PC-9 (cell line): ENCODE data around the gene EPHA1. TPM values are rescaled to one million over a fixed set of nuclear protein-coding genes. Genes with fewer than 3 reads are reported as not detected.
A peak's percentile ranks its signal among the peaks of the same experiment; 100 is the strongest.

Experiments used
- BruUV-seq: library from RNA; stranded (reverse); fragments of 400-500 nt; replicated peaks from 2 replicates; lab custom pipeline; 2021; lab: Mats Ljungman, UMichigan
- CTCF ChIA-PET: fragments of 300-600 bp; sonication (Branson Sonifier 250); formaldehyde crosslinking; loops from one replicate; lab custom pipeline; 2022; ENCODE audit warnings: antibody characterized with exemption; lab: Charles Lee
- POLR2A ChIA-PET: fragments of 300-600 bp; sonication (Branson Sonifier 250); formaldehyde crosslinking; loops from one replicate; lab custom pipeline; 2022; ENCODE audit warnings: antibody characterized with exemption; ENCODE audit not compliant: unreplicated experiment; lab: Charles Lee
- DNase-seq, 2 experiments: peaks; one replicate each; pipeline versions ENCODE4 v3.0.0 to v3.0.0-alpha.2; 2015 to 2022; ENCODE audit warnings: mixed read lengths in 1 of 2
- H2AFZ ChIP-seq: fragments of 200-600 bp; sonication (generic); 2 replicates; pipeline ENCODE4 v1.8.1; 2017; ENCODE audit warnings: antibody characterized with exemption
- H3F3A ChIP-seq: fragments of 200-600 bp; sonication (generic); 2 replicates; pipeline ENCODE4 v1.8.1; 2017; ENCODE audit warnings: antibody characterized with exemption, mild to moderate bottlenecking, low read depth; ENCODE audit not compliant: insufficient read depth
- H3K27ac ChIP-seq: fragments of 200-600 bp; sonication (generic); 2 replicates; pipeline ENCODE4 v1.6.1; 2016; ENCODE audit warnings: mixed run types
- H3K27me3 ChIP-seq: fragments of 200-600 bp; sonication (generic); 2 replicates; pipeline ENCODE4 v1.6.1; 2016; ENCODE audit warnings: low read depth, mixed run types; ENCODE audit not compliant: insufficient read depth
- H3K36me3 ChIP-seq: fragments of 200-600 bp; sonication (generic); 2 replicates; pipeline ENCODE4 v1.6.1; 2016; ENCODE audit warnings: low read depth, mixed run types
- H3K4me1 ChIP-seq: fragments of 200-600 bp; sonication (generic); replicated peaks from 2 replicates; pipeline ENCODE4 v1.6.1; 2016; ENCODE audit warnings: mixed run types; ENCODE audit not compliant: insufficient read depth
- H3K4me2 ChIP-seq: fragments of 200-600 bp; sonication (generic); 2 replicates; pipeline ENCODE4 v1.6.1; 2017; ENCODE audit warnings: mixed run types
- H3K4me3 ChIP-seq: fragments of 200-600 bp; sonication (generic); 2 replicates; pipeline ENCODE4 v1.6.1; 2016; ENCODE audit warnings: mixed run types
- H3K79me2 ChIP-seq: fragments of 200-600 bp; sonication (generic); 2 replicates; pipeline ENCODE4 v1.6.1; 2017; ENCODE audit warnings: low read depth, mixed run types
- H3K9me2 ChIP-seq: fragments of 200-600 bp; sonication (generic); 2 replicates; pipeline ENCODE4 v1.8.1; 2017; ENCODE audit warnings: mild to moderate bottlenecking; ENCODE audit not compliant: insufficient read depth
- H3K9me3 ChIP-seq: fragments of 200-600 bp; sonication (generic); 2 replicates; pipeline ENCODE4 v1.8.1; 2016; ENCODE audit warnings: low read depth; ENCODE audit not compliant: insufficient read depth
- H4K20me1 ChIP-seq: fragments of 200-600 bp; sonication (generic); 2 replicates; pipeline ENCODE4 v1.8.1; 2017; ENCODE audit not compliant: insufficient read depth
- CTCF ChIP-seq: fragments of 200-600 bp; sonication (generic); conservative IDR thresholded peaks from 2 replicates; pipeline ENCODE4 v1.6.1; 2017; ENCODE audit warnings: mixed run types, antibody characterized with exemption, mild to moderate bottlenecking, moderate library complexity
- EZH2 ChIP-seq: fragments of 200-600 bp; sonication (generic); IDR thresholded peaks from 2 replicates; pipeline ENCODE4 v1.8.0; 2017; ENCODE audit warnings: antibody characterized with exemption, low read depth
- intact Hi-C: fragments of 100-400 bp; cut with micrococcal nuclease; formaldehyde crosslinking; loops from one replicate; pipeline ENCODE4 v1.10.0; 2022; ENCODE audit not compliant: unreplicated experiment
- total RNA-seq: library from RNA; stranded (reverse); gene quantifications from 2 replicates; pipeline ENCODE4 v1.2.3, GENCODE V29; 2021

Gene EPHA1
- total RNA-seq, 1 experiment from 2014 or later = 35.5 TPM

DNA sequence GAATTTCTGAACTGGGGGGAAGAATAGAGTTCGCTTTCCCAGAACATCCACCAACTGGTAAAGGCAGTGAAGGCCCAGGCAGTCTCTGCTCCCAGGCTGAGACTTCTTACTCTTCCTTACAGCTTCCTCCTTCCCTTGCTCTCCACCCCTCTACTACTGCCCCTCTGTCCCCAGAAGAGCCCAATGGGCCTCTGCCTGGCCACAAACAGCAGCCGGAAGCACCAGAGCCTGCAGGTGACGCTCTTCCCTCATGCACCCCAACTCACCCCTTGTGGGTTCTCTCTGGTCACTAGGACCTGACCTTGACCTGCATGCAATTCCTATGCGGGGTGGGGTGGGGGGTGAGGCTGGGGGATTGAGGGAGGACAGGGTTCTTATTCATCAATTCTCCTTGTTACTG is 62.6 kb downstream of the EPHA1 start:
- Histone ChIP-seq H3K27me3 (no peaks in the 10 kb centered on the region; the same call in none of the 2 replicates), H4K20me1 (no peaks in the 10 kb centered on the region), H2AFZ (no peak overlapping the region; the same call in 1 of the 2 replicates), H3K9me3 (no peaks in the 10 kb centered on the region), H3K79me2 (no peaks in the 10 kb centered on the region), H3K36me3 (no peaks in the 10 kb centered on the region), H3K4me2 (no peak overlapping the region), H3K4me3 (no peak overlapping the region), H3K9me2 (no peaks in the 10 kb centered on the region), H3F3A (no peaks in the 10 kb centered on the region), H3K4me1 (no peaks in the 10 kb centered on the region), H3K27ac (no peak overlapping the region)
- ChIA-PET CTCF (interaction anchor here (0.5 to 0.6 kb wide), 4 partner anchors 10 to 34 kb away, joined by 3 to 9 read pairs (median 4); no protein-coding TSS in a partner anchor), POLR2A (no interaction called here)
- no peak for TF ChIP-seq CTCF
- TF ChIP-seq EZH2 = no peak
- no peak for DNase-seq
- no TSS peak for BruUV-seq
- intact Hi-C loops = no loop called here

DNA sequence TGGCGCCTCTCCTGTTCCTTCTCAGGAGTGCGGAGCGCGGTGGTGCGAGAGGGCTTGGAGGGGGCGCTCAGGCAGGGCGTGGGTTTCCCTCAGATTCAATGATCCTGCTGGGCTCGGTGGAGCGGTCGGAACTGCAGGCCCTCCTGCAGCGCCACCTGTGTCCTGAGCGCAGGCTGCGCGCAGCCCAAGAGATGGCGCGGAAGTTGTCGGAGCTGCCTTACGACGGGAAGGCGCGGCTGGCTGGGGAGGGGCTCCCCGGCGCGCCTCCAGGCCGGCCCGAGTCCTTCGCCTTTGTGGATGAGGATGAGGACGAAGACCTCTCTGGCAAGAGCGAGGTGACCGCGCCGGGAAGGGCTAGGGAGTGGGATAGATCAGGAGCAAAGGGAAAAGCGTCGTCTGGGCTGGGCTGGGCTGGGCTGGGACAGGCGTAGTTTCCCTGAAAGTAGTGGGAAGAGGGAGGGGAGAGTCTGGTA is 63.2 kb downstream of the EPHA1 start:
- peak overlapping the region; percentile 70 for H3K4me2 ChIP-seq

GRCh38 chr7:143343596-143343995 is 65.1 kb downstream of the EPHA1 start:
- Histone ChIP-seq H3K79me2 (no peaks in the 10 kb centered on the region), H3K9me3 (no peaks in the 10 kb centered on the region), H3K27ac (no peak overlapping the region), H3K9me2 (no peaks in the 10 kb centered on the region), H2AFZ (no peak overlapping the region), H3K4me1 (no peaks in the 10 kb centered on the region), H3F3A (no peaks in the 10 kb centered on the region), H3K4me3 (no peak overlapping the region), H3K4me2 (no peak overlapping the region), H3K27me3 (no peaks in the 10 kb centered on the region; the same call in none of the 2 replicates), H4K20me1 (no peaks in the 10 kb centered on the region), H3K36me3 (no peaks in the 10 kb centered on the region)
- POLR2A ChIA-PET = no interaction called here
- TF ChIP-seq CTCF (no peak), EZH2 (no peak)
- CTCF ChIA-PET = no interaction called here
- no peak for DNase-seq
- no TSS peak for BruUV-seq
- intact Hi-C loops = no loop called here

More for the DNA sequence above, 63.2 kb downstream of the EPHA1 start:
- Histone ChIP-seq H3K27me3 (no peaks in the 10 kb centered on the region; the same call in none of the 2 replicates), H3K4me3 (peak overlapping the region; percentile 39; the same call in 1 of the 2 replicates), H3K4me1 (no peaks in the 10 kb centered on the region), H3K9me2 (no peaks in the 10 kb centered on the region), H3F3A (no peaks in the 10 kb centered on the region), H3K27ac (no peak overlapping the region), H3K79me2 (no peaks in the 10 kb centered on the region), H3K36me3 (no peaks in the 10 kb centered on the region), H4K20me1 (no peaks in the 10 kb centered on the region), H2AFZ (peak overlapping the region; percentile 73; the same call in 1 of the 2 replicates), H3K9me3 (no peaks in the 10 kb centered on the region)
- intact Hi-C loops = loop anchor here (2.0 kb wide), 1 partner anchor 35 kb away; the partner anchor contains the start of gene ZYX
- TF ChIP-seq CTCF (peak; percentile 57; the same call in 1 of the 2 replicates), EZH2 (no peak)
- CTCF ChIA-PET = interaction anchor here (0.5 to 1.0 kb wide), 5 partner anchors 9 to 112 kb away, joined by 3 to 9 read pairs (median 4); no protein-coding TSS in a partner anchor
- POLR2A ChIA-PET = no interaction called here
- DNase-seq = peak; percentile 49 to 71
- BruUV-seq = no TSS peak
